ENCODE data around the gene IL31.

DNA sequence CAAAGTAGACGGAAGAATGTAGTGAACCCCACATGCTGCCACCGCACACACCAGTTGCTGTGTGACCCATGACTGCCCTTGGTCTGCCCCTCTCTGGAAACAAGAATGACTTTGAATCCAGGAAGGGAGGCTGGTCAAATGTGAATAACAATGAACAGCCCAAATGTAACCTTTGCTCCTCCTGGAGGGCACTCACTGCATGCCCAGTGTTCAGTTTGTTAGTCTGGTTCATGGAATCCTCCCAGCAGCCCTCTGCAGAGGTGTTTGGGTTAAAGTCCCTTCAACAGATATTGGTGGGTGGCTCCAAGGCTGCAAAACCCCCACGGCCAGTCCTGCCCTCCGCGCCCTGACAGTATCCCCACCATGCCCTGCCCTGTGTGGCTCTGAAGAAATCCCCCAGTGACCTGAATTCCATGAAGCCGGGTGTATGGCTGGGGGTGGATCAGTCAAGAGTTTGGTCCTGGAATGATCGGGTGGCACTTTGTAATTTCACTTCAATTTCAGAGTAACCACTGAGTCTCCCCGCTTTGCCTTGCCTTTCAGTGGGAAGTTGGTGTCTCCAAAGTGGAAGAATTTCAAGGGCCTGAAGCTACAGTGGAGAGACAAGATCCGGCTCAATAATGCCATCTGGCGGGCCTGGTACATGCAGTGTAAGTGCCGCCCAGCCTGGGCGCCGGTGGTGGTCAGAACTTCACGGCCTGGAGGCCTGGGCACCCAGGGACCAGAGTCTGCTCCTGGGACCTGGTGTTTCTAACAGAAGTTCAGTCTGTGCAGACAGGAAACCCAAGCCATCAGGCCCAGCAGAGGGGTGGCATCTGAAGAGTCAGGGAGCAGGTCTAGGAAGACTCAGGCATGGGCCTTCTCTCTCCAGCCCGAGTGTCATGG lies 47.1 kb downstream of the IL31 start:
- TF ChIP-seq GATA2 (IDR thresholded peaks at IDR 0.05; ENCODE audit: low read depth, low read length): no peak
- no peak for TF ChIP-seq GATA3 (IDR thresholded peaks at IDR 0.05; ENCODE audit: low read depth, low read length)
